Mucosa of descending colon (tissue), 3 donors: ENCODE measurements around the gene FKBP8. TPM values are rescaled to one million over a fixed set of nuclear protein-coding genes. Genes with fewer than 3 reads are reported as not detected.
A peak's percentile ranks its signal among the peaks of the same experiment; 100 is the strongest.

ENCODE experiments used
- ATAC-seq: fragments of 200-7000 bp; cut with Tn5 transposase; one replicate; pipeline ENCODE4 v1.9.1; 2020; ENCODE audit warnings: mild to moderate bottlenecking, moderate library complexity
- DNase-seq, 3 donors: peaks; one replicate each; pipeline ENCODE4 v3.0.0-alpha.2; 2020
- H3K36me3 ChIP-seq: fragments of 200-600 bp; one replicate; pipeline ENCODE4 v1.8.0; 2021; ENCODE audit warnings: low read depth, mild to moderate bottlenecking
- H3K4me1 ChIP-seq: fragments of 200-600 bp; one replicate; pipeline ENCODE4 v1.8.0; 2021; ENCODE audit warnings: low read depth, mild to moderate bottlenecking
- H3K4me3 ChIP-seq: fragments of 200-600 bp; one replicate; pipeline ENCODE4 v1.8.0; 2021; ENCODE audit warnings: mild to moderate bottlenecking
- H3K9me3 ChIP-seq: fragments of 200-600 bp; one replicate; pipeline ENCODE4 v1.8.0; 2021; ENCODE audit warnings: mild to moderate bottlenecking
- CTCF ChIP-seq: fragments of 200-600 bp; IDR thresholded peaks from one replicate; pipeline ENCODE4 v1.8.0; 2022; ENCODE audit warnings: antibody characterized with exemption, mild to moderate bottlenecking
- intact Hi-C, 2 donors: fragments of 100-400 bp; cut with DNase I in 1 of 2; cut with micrococcal nuclease in 1 of 2; formaldehyde crosslinking; loops; one replicate each; pipeline versions ENCODE4 v1.11.0 to v1.11.1; 2022; cut with DNase I, micrococcal nuclease
- total RNA-seq, 3 donors: library from RNA; stranded (reverse); fragmentation: NEBNext Ultra II Directional in 2 of 3; extraction: Animal tissue kit (Norgen Biotek cat#: 25700) in 2 of 3; gene quantifications; one replicate each; pipeline versions ENCODE4 v1.2.1 to v1.2.4, GENCODE V29; 2021 to 2023
- donor health status: DM: no; HTN: no; CAD: no; lungs with moderate emphysema.
- donor health status: DM: no; HTN: no; CAD: no.
- donor health status: DM: no; HTN: yes; CAD: no.

Gene FKBP8
- total RNA-seq, 3 donors from 2014 or later, result 152 to 256 (median 162) TPM

- no peak for ATAC-seq
- TF ChIP-seq CTCF, result no peak
- H3K9me3 ChIP-seq, result no peaks in the 10 kb centered on the region
- peak in 1 of 3 donors; percentile 14 for DNase-seq
- peaks cover 5% of the 10 kb centered on the region for H3K36me3 ChIP-seq
- H3K4me1 ChIP-seq, result no peaks in the 10 kb centered on the region
- H3K4me3 ChIP-seq, result no peak overlapping the region
- intact Hi-C loops, result no loop called here
These were observed 36.9 kb upstream of the FKBP8 start for GRCh38 chr19:18580311-18580710.

- ATAC-seq, result no peak
- TF ChIP-seq CTCF, result no peak
- Histone ChIP-seq H3K4me3 (no peak overlapping the region), H3K36me3 (peaks cover 9% of the 10 kb centered on the region), H3K4me1 (peaks cover 10% of the 10 kb centered on the region), H3K9me3 (no peaks in the 10 kb centered on the region)
- intact Hi-C loops, result loop anchor here in 1 of 2 donors (10.0 kb wide), 1 partner anchor 133 kb away; no protein-coding TSS in a partner anchor
- peak in 1 of 3 donors; percentile 12 for DNase-seq
These were observed 34.1 kb upstream of the FKBP8 start for GRCh38 chr19:18577365-18577914.

- no peak for ATAC-seq
- Histone ChIP-seq H3K36me3 (peaks cover 9% of the 10 kb centered on the region), H3K9me3 (no peaks in the 10 kb centered on the region), H3K4me1 (peaks cover 12% of the 10 kb centered on the region), H3K4me3 (no peak overlapping the region)
- peak in 1 of 3 donors; percentile 21 for DNase-seq
- TF ChIP-seq CTCF, result no peak
- intact Hi-C loops, result loop anchor here in 1 of 2 donors (10.0 kb wide), 1 partner anchor 132 kb away; no protein-coding TSS in a partner anchor
These were observed 33.0 kb upstream of the FKBP8 start for GRCh38 chr19:18576383-18576782.

- peaks cover 12% of the 10 kb centered on the region for H3K4me1 ChIP-seq
- no peak overlapping the region for H3K4me3 ChIP-seq
- H3K36me3 ChIP-seq, result peaks cover 9% of the 10 kb centered on the region
- DNase-seq (peak in 1 of 3 donors; percentile 39), ATAC-seq (no peak)
- H3K9me3 ChIP-seq, result no peaks in the 10 kb centered on the region
- intact Hi-C loops, result loop anchor here in 1 of 2 donors (10.0 kb wide), 1 partner anchor 130 kb away; no protein-coding TSS in a partner anchor
- TF ChIP-seq CTCF, result no peak
These were observed 31.4 kb upstream of the FKBP8 start for GRCh38 chr19:18574691-18575291.

GRCh38 chr19:18571564-18572344, 28.4 kb upstream of the FKBP8 start, which contains the start of gene UBA52:
UBA52 (plus strand) TSS chr19:18571857; CDS start chr19:18573301, 1,444 bp downstream.
- ATAC-seq, result peak; percentile 99
- H3K9me3 ChIP-seq, result no peaks in the 10 kb centered on the region
- intact Hi-C loops, result loop anchor here in 1 of 2 donors (10.0 kb wide), 1 partner anchor 127 kb away; no protein-coding TSS in a partner anchor
- H3K4me1 ChIP-seq, result peaks cover 12% of the 10 kb centered on the region
- peak within 1 kb of the TSS; percentile 76 for H3K4me3 ChIP-seq
- peaks cover 17% of the 10 kb centered on the region for H3K36me3 ChIP-seq
- no peak for TF ChIP-seq CTCF
- DNase-seq, result peak; percentile 99 to 100 (median 99)
